ENCODE data around the gene TMEM38B.

DNA sequence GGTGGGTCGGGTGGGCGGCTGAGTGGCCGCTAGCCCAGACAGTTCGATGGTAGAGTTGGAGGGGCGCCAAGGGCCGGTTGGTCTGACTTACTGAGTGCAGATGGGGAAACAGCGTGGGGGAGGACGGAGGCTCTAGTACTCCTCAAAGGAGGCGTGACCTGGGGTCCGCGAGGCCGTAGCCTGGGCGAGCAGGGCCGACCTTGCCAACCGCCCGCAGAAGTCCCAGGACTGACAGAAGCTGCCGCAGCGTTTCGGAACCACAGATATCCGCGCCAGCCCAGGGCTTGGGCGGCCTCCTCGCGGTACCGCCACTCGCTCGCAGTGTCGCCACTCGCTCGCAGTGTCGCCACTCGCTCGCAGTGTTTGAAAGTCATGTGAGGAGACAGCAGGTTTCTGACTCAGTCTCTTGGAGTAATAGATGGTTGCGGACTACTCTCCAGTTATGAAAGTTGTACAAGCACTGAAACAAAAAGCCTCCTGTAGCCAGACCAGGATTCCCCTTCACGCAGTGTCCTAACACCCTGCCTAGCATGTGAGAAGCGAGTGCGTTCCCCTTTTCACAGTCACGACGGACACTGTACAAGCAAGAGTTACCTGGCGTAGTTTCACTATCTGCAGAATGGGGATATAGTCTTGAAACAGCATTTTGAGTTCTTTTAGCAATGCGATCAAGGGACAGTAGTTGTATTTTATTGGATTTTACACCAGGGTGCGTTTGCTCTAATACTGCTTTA is 674 bp downstream of the TMEM38B start:
- TF ChIP-seq, protein P1, sequence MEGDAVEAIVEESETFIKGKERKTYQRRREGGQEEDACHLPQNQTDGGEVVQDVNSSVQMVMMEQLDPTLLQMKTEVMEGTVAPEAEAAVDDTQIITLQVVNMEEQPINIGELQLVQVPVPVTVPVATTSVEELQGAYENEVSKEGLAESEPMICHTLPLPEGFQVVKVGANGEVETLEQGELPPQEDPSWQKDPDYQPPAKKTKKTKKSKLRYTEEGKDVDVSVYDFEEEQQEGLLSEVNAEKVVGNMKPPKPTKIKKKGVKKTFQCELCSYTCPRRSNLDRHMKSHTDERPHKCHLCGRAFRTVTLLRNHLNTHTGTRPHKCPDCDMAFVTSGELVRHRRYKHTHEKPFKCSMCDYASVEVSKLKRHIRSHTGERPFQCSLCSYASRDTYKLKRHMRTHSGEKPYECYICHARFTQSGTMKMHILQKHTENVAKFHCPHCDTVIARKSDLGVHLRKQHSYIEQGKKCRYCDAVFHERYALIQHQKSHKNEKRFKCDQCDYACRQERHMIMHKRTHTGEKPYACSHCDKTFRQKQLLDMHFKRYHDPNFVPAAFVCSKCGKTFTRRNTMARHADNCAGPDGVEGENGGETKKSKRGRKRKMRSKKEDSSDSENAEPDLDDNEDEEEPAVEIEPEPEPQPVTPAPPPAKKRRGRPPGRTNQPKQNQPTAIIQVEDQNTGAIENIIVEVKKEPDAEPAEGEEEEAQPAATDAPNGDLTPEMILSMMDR (IDR thresholded peaks at IDR 0.05) = peak in 1 of 6 experiments; percentile 0
- peak in 1 of 2 donors; percentile 42 for TF ChIP-seq POLR2A (IDR thresholded peaks at IDR 0.05)

Measured in Peyer's patch (tissue), 4 donors.